HFFc6 (cell line): ENCODE measurements around the gene HERPUD1. TPM values are rescaled to one million over a fixed set of nuclear protein-coding genes. Genes with fewer than 3 reads are reported as not detected.

Source experiments
- DNase-seq: peaks from one replicate; pipeline ENCODE4 v3.0.0-alpha.2; 2018
- H3K27ac Mint-ChIP-seq: 2 replicates; pipeline ENCODE4 v1.8.0; 2020; ENCODE audit warnings: mild to moderate bottlenecking, mixed read lengths
- H3K27me3 Mint-ChIP-seq: 2 replicates; pipeline ENCODE4 v1.8.0; 2021; ENCODE audit warnings: mild to moderate bottlenecking, moderate library complexity, mixed read lengths; ENCODE audit not compliant: insufficient read depth
- H3K36me3 Mint-ChIP-seq: 2 replicates; pipeline ENCODE4 v1.8.0; 2021; ENCODE audit warnings: low read depth, mixed read lengths
- H3K4me1 Mint-ChIP-seq: 2 replicates; pipeline ENCODE4 v1.8.0; 2020; ENCODE audit warnings: low read depth, mixed read lengths
- H3K4me3 Mint-ChIP-seq: 2 replicates; pipeline ENCODE4 v1.8.0; 2020; ENCODE audit warnings: mild to moderate bottlenecking, moderate library complexity, mixed read lengths
- H3K9me3 Mint-ChIP-seq: 2 replicates; pipeline ENCODE4 v1.8.0; 2020; ENCODE audit warnings: mild to moderate bottlenecking, mixed read lengths
- CTCF ChIP-seq: fragments of 200-600 bp; sonication (generic); IDR thresholded peaks from 2 replicates; pipeline ENCODE4 v1.5.0; 2021; ENCODE audit warnings: antibody characterized with exemption, mild to moderate bottlenecking
- total RNA-seq, 6 experiments: library from RNA; stranded (reverse); fragmentation: NEBNext Ultra II Directional; extraction: Animal tissue kit (Norgen Biotek cat#: 25700); gene quantifications; 2 replicates in 1 of 6; 3 replicates in 5 of 6; pipeline ENCODE4 v1.2.3, GENCODE V29; 2021

The HERPUD1 gene
- total RNA-seq, 6 experiments from 2014 or later, result 87.9 to 109 (median 96.9) TPM

GRCh38 chr16:56944954-56945839 lies 13.3 kb downstream of the HERPUD1 start:
- no peak for TF ChIP-seq CTCF
- no peaks in the 10 kb centered on the region for H3K9me3 Mint-ChIP-seq
- H3K36me3 Mint-ChIP-seq, result peaks cover 17% of the 10 kb centered on the region

GRCh38 chr16:56945847-56946527 lies 14.0 kb downstream of the HERPUD1 start:
- Mint-ChIP-seq H3K4me3 (no peak overlapping the region), H3K4me1 (no peaks in the 10 kb centered on the region; the same call in 1 of the 2 replicates), H3K27ac (no peak overlapping the region), H3K27me3 (peaks cover 5% of the 10 kb centered on the region), H3K9me3 (no peaks in the 10 kb centered on the region), H3K36me3 (peaks cover 17% of the 10 kb centered on the region)
- no peak for DNase-seq
- no peak for TF ChIP-seq CTCF

More at GRCh38 chr16:56944954-56945839, 13.3 kb downstream of the HERPUD1 start:
- no peak overlapping the region for H3K27ac Mint-ChIP-seq
- no peaks in the 10 kb centered on the region for H3K4me1 Mint-ChIP-seq
- DNase-seq, result no peak
- H3K4me3 Mint-ChIP-seq, result no peak overlapping the region
- peaks cover 5% of the 10 kb centered on the region for H3K27me3 Mint-ChIP-seq

GRCh38 chr16:56946767-56947603 lies 15.0 kb downstream of the HERPUD1 start:
- Mint-ChIP-seq H3K4me1 (no peaks in the 10 kb centered on the region; the same call in 1 of the 2 replicates), H3K36me3 (peaks cover 13% of the 10 kb centered on the region), H3K27me3 (peaks cover 5% of the 10 kb centered on the region), H3K9me3 (no peaks in the 10 kb centered on the region), H3K27ac (peak overlapping the region; percentile 66), H3K4me3 (no peak overlapping the region)
- TF ChIP-seq CTCF, result no peak
- no peak for DNase-seq

GRCh38 chr16:56947604-56947995 lies 15.7 kb downstream of the HERPUD1 start:
- no peak for TF ChIP-seq CTCF
- Mint-ChIP-seq H3K27me3 (peaks cover 5% of the 10 kb centered on the region), H3K4me3 (no peak overlapping the region), H3K36me3 (peaks cover 11% of the 10 kb centered on the region; the same call in 1 of the 2 replicates), H3K4me1 (no peaks in the 10 kb centered on the region; the same call in 1 of the 2 replicates), H3K9me3 (no peaks in the 10 kb centered on the region), H3K27ac (peak overlapping the region; percentile 45)
- no peak for DNase-seq

- H3K4me3 Mint-ChIP-seq, result no peak overlapping the region
- H3K9me3 Mint-ChIP-seq, result no peaks in the 10 kb centered on the region
- H3K36me3 Mint-ChIP-seq, result 0 out of 2 replicates have a peak, but pooled peaks cover 5% of the 10 kb centered on the region
- TF ChIP-seq CTCF, result no peak
- H3K27ac Mint-ChIP-seq, result no peak overlapping the region; the same call in 1 of the 2 replicates
- H3K27me3 Mint-ChIP-seq, result peaks cover 4% of the 10 kb centered on the region
- no peaks in the 10 kb centered on the region; the same call in 1 of the 2 replicates for H3K4me1 Mint-ChIP-seq
- DNase-seq, result no peak
Measured at GRCh38 chr16:56948234-56948633, 16.3 kb downstream of the HERPUD1 start.
